Sigmoid colon (tissue), 4 donors: ENCODE results near the gene CCDC92.

ENCODE experiments used
- CTCF ChIP-seq, 4 experiments: fragments of 450-650 bp in 3 of 4; fragments of 200-600 bp in 1 of 4; IDR thresholded peaks; one replicate each; pipeline ENCODE4 v1.5.1; 2016 to 2019; ENCODE audit warnings: antibody characterized with exemption in 4 of 4, mild to moderate bottlenecking in 3 of 4, moderate library complexity in 2 of 4
- EP300 ChIP-seq, 4 donors: sonication (generic); formaldehyde crosslinking; IDR thresholded peaks; one replicate each; pipeline ENCODE4 v1.6.1; 2017; ENCODE audit warnings: antibody characterized with exemption in 4 of 4

- TF ChIP-seq CTCF (IDR thresholded peaks at IDR 0.05) (no peak), EP300 (IDR thresholded peaks at IDR 0.05) (no peak)
Observed at GRCh38 chr12:123897221-123897620, 75.4 kb downstream of the CCDC92 start.
